Lung microvascular endothelial cell (primary cell): ENCODE results near the gene PDE9A. TPM values are rescaled to one million over a fixed set of nuclear protein-coding genes. Genes with fewer than 3 reads are reported as not detected.
"Not testable (repeated sequence)": the region's sequence is repeated elsewhere in the genome, so short reads cannot be mapped to it uniquely, and the experiment has no call there.

Experiments
- DNase-seq, 2 donors: peaks; one replicate each; pipeline versions ENCODE4 v3.0.0 to v3.0.0-alpha.2; 2010; ENCODE audit warnings: low read depth in 2 of 2
- total RNA-seq: library from RNA; depleted of rRNA; stranded (reverse); fragments of >200 nt; gene quantifications from 2 replicates; pipeline ENCODE4 v1.2.1, GENCODE V29; 2014

The PDE9A gene
- total RNA-seq, result 1.3 and 4.0 TPM in 2 replicates

DNA sequence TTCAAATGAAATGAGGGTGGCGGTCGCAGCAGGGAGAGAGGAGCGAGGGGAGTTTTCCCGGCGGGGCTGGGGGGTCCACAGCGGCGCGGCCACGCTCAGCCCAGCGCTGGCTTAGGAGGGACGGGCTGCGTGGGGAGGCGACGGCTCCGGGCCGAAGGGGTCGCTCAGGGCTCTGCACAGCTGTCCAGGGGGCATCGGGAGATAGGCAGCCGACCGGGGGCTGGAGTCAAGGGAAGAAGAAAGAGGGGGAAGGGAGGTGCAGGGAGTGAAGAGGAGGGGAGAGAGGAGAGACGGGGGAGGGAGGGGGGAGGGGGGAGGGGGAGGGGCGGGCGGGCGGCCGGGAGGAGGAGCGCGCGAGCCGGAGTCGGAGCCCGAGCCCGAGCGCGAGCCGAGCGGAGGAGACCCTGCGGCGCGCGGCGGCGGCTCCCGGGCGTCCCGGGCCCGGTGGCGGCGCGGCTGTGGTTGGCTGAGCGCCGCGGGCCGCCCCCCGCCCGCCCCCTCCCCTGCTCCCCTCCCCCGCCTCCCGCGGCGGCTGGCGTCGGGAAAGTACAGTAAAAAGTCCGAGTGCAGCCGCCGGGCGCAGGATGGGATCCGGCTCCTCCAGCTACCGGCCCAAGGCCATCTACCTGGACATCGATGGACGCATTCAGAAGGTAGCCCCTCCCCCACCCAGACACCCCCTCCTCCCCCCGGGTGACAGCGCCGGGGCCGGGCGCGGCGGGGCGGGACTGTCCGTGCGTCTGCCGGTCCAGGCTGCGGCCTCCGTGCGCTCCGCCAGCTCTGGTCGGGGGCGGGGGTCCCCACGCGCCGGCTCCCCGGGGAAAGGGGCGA is at the start of gene PDE9A:
Gene PDE9A, plus strand, starts transcription at position 391 of the 831 bp plus-strand sequence. Its CDS starts 194 bp downstream, at position 585.
- DNase-seq, result peak in 1 of 2 donors; percentile 47

DNA sequence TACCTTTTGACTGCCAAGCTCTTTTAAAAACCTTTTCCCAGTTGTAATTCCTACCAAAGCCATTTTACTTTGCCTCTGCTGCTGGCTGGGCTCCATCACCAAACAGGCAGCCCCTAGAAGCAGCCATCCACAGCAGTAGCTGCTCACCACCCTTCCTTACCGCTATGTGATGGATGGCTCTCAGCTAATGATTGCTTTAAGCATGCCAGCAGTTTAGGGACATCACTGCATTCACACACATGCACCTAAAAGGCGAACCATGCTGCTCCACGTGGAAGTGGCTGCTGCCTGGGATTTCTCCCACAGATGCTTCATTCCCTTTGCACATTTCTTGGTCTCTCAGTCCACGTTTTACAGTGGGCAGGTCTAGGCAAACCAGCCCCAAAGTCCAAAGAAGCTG is 46.3 kb upstream of the PDE9A start:
- no peak for DNase-seq

DNA sequence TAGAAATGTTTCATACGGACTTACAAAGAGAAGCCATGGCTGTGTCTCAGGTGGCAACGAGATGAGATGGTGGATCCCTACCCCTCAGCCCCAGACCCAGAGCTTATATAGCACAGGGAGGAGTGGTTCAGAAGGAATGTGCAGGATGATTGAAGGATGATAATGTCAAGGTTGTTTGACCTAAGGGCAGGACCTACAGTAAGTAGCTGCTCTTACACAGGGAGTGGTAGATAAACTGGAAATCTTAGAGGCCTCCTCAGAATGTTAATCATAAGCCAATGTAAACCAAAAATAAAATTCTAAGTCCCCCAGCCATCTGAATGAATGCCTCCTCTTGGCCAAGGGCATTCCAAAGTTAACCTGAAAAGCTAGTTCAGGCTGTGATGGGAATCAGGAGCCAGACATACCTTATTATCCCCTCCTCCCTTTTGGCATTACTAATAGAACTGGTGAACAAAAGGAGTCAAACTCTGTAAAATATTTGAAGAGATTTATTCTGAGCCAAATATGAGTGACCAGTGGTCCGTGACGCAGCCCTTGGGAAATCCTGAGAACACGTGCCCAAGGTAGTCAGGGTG is 45.8 kb upstream of the PDE9A start:
- no peak for DNase-seq

DNA sequence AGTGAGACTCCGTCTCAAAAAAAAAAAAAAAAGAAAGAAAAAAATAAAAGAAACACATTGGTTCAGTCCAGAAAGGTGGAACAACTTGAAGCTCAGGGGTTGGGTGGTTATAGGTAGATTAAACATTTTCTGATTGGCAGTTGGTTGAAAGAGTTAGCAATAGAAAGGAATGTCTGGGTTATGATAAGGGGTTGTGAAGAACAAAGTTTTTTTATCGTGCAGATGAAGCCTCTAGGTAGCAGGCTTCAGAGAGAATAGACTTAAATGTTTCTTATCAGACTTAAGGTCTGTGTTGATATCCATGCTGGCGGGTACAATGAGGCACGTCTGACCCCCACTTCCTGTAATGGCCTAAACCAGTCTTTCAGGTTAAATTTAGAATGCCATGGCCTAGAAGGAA is 45.0 kb upstream of the PDE9A start:
- no peak for DNase-seq

DNA sequence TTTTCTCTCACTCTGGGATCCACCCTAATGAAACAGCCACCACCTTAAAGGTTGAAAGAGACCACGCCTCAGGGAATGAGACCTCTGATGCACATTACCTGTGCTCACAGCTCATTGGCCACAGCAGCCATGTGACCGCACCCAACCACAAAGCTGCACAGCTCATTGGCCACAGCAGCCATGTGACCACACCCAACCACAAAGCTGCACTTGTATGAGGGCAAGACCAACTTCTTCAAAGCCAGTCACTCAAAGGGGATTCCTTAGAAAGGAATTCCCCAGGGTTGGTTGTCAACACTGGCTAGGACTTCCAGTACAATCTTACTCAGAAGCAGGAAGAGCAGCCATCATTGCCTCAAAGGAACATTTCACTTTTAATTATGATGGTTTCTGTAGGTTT is 43.6 kb upstream of the PDE9A start:
- DNase-seq, result no peak

DNA sequence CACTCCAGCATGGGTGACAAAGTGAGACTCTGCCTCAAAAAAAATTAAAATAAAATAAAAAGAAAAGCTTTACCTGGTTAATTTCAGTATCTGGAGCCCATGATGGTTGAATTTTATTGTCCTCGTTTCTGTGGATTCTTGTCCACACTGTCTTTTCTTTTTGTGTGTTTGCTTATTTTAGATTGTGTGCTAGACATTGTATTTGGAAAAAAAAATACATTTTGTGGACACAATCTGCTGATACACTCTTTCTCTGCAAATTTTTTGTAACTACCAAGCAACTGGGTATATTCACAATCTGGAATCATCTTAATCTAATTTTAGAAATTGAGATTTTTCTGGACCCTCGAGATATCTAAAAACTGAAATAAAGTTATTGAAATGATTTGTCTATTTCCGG is 41.6 kb upstream of the PDE9A start:
- no peak for DNase-seq

DNA sequence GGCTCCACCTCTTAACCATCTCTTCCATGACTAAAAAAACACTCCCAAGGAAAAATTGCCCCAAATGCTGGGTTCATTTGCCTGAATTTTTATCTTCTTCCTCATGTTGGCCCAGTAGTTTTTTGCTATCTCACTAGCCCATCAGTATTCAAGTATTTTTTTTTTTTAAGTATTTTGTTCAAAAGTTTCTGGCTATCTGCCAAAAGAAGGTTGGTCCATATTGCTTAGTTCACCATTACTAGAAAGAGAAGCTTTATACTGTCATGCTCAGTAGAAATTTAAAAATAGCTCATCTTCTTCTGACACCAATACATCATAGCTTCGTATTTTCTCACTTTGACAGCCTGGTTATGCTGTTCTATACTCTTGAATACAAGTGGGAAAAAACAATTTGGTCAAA is 41.0 kb upstream of the PDE9A start:
- no peak for DNase-seq

DNA sequence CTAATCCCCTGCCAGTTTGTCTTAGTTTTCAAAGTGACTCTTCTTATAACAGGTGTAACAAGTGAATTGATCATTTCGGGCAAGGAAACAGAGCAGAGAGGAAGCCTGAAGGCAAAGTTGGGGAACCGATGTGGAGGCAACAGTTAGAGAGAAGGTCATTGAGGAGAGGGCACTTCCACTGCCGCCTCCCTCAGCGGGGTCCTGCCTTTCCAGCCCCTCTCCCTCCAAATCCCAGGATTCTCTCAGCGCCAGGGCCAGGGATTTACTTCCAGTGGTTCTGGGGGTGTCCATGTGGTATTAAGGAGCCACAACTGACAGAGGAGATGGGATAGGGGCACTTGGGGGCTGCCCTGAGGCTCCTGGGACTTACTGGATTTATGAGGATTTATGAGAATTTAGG is 39.7 kb upstream of the PDE9A start:
- no peak for DNase-seq

DNA sequence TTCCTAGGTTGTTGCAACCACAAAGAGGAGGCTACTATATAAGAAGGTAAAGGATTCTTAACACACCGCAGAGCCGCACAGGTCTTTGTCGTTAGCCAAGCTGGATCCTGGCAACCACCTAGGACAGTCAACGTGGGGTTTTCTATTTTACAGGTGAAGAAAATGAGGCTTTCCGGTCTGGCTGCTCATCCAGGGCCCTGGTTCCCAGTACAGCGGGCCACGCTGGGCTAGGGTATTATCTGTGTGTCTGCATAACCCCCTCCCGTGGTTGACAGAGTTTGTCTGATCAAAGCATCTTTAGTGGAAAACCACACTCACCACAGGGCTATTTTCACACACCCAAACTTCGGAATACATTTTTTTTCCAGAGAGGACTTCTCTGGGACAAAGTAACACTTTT is 39.0 kb upstream of the PDE9A start:
- no peak for DNase-seq

DNA sequence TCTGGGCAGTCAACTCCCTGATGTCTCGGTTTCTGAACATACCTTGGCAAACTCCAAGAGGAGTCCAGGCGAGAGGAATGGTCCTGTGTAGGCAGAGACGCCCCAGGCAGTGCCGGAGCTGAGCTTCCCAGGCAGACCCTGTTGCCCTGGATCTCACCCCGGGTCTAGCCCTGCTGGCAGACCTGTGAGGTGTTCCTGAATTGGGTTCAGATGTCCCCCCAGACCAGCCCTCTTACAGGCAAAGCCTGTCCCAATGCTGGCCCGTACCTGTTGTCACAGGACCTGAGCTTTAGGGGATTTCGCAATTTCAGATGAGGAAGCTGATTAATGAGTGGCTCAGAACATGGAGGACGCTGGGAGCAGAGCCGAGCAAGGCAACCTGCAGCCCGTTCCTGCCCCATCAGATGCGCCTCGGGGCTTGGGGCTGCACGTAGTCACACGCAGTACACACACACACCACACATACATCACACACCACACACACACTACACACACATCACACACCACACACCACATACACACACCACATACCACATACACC is 38.5 kb upstream of the PDE9A start:
- DNase-seq, result no peak

DNA sequence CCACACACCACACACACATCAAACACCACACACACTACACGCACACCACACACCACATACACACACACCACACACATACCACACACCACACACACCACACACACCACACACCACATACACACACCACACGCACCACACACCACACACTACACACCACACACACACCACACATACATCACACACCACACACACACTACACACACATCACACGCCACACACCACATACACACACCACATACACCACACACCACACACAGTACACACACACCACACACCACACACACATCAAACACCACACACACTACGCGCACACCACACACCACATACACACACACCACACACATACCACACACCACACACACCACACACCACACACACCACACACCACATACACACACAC is 38.0 kb upstream of the PDE9A start:
- DNase-seq, result not testable (repeated sequence)

DNA sequence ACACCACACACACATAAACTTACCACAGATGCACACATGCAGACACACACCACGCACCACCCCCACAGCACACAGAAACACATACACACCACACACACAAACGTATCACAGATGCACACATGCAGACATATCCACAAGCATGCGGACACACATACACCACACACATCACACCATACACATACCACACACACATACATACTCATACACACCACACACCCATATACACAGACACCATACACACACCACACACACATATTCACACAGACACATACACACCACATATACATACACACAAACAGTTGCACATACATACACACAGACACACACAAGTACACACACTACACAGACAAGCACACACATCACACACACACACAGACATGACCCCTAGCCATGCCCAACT is 37.5 kb upstream of the PDE9A start:
- DNase-seq, result no peak

DNA sequence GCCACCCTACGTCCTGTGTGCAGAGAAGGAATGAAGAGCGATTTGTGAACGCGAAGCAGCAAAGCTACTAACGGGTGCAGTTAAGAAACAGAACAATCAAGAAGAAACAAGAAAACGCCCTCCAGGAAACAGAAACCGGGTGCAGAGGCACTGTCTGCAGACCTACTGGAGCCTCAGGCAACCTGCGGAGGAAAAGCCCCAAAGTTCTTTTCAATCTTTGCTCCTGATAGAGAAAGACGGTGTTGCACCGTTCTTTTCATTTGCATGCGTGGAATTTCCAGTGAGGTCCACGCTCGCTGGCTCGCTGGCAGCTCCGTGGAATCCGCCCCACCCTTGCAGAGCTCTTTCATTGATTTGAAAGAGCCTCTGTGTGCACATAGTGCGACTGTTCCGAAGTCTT is 37.0 kb upstream of the PDE9A start:
- DNase-seq, result no peak

DNA sequence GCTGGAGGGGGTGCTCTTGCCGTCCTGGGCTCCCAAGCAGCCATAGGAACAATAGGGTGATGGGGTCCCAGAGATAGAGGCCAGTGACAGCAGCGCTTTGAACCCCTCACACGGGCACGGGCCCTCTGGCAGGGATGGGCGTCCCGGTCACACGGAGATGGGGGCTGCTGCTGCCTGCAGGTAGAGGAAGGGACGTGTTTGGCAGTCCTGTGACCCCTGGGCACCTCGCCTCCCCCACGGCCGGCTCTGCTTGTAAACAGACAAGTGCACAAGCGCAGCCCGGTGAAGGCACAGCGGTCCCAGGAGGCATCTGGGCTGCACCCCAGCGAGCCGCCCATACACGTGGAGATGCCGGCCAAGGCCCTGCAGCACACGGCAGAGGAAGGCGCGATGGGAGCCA is 36.5 kb upstream of the PDE9A start:
- no peak for DNase-seq

DNA sequence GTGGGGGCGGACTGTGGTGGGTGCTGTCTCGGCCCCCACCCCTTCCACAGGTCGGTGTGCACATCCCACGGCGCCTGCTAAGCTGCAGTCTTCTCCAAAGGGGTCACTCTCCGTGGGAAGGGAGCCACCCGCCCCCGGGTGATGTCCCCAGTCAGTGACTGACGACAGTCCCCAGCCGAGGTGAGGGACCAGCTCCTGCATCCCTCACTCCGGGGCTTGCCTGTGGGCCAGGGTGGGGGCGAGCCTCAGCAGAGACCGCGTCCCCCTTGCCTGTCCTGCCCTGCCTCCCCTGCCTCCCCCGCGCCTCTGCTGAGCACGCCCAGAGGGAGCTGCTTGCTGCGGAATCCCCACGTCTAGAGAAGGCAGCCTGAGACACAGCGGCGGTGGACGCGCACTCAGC is 35.9 kb upstream of the PDE9A start:
- DNase-seq, result no peak

DNA sequence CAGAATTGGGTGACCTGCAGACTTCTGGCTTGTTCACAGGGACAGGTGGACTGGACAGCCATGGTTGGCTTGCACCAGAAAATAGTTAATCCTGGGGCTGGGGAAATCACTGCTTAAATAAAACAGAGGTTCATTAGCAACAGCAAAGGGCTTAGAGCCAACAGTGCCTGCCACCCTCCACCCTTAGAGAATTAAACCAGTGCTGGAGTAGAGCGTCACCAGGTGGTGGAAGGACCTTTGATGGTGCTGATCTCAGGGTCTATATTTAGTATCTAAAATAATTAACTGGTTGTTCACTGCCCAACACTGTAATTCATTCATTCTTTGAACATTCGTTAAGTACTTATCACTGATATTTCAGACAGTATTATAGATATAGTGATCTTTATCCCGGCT is 34.7 kb upstream of the PDE9A start:
- DNase-seq, result no peak

DNA sequence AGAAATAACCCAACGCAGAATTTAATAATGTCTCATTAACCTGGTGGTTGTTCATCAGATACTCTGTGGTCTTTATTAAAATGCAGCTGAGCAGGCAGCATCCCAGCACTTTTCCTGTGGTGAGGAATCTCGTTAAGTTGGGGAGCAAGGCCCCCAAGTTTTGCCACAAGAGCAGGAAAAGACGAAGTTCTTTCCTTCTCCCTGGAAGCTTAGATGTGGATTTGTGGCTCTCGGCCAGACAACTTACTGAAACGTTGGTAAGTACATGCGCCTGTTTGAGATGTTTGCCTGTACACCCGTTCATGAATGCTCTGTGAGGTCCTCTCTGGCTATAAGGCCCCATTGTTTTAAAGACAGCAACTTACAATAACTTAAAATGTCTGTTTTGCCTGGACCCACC is 34.3 kb upstream of the PDE9A start:
- DNase-seq, result no peak

DNA sequence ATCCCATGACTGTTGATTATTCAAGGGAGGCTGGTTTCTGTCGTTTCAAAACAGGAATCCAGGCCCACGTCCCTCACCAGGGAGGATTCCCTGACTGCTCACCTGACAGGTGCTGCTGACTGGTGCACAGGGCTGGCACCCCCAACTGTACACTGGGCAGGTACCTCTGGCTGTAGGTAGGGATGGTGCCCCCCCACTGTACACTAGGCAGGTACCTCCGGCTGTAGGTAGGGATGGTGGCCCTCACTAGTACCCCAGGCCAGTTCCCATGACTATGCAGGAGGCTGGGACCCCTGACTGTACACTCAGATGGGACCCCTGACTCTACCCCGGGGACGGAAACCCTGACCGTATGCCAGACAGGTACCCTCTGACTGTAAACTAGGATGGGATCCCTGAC is 33.6 kb upstream of the PDE9A start:
- DNase-seq, result no peak

DNA sequence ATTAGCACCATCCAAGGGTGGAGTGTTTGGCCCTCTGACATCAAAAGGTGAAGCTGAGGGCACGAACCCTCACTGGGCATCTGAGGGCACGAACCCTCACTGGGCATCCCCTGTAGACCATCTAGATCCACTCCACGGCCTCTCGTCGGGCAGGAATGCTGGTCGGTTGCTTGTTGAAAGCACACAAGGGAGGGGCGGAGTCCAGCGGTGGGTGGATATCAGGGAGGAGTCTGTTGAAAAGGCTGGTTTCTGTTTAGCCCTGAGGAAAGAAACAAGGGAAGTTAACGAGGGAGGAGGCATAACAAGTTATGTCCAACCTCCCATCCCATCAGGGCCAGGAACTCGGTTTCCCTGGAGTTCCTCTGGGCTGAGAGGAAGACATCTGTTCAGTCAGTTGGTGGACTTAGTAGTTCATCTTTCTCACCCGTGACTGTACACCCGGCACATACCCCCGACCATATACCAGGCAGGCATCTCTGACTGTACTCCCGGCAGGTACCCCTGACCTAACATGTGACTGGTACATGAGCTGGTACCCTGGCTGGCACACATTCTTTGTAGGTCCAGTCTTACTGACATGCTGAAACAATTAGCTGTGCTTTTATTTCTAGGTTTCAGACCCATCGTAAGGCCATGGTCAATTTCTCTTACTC is 32.1 kb upstream of the PDE9A start:
- DNase-seq, result peak in 1 of 2 donors; percentile 25

DNA sequence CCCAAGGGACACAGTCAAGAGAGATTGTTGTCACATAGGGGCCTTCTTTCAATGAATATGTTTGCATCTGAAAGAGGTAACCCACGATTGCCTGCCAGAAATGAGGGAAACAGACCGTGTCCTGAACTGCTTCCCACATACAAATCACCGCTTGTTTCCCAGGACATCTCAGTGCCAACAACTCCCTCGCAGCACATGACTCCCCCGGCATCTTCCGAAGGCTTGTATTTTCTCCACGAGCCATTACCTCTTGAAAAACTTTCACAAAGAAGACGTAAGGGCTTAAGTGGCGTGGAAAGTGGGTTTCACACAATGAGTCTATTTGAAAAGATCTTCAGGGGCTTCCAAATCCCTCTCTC is 31.6 kb upstream of the PDE9A start:
- DNase-seq, result no peak

DNA sequence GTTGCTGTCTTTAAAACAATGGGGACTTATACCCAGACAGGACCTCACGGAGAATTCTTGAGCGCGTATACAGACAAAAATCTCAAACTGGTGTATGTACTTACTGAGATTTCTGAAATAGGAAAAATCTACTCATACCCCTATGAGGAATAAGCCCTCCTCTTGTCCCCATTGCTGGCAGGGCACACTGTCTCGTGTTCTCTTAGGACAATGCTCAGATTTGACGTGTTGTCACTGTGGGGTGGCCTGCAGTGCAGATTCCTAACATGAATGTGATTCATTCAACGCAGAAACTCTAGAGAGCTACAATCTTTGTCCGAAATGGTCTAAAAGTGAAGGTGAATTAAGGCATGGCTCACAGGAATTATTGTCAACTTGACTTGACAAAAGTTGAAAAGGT is 31.1 kb upstream of the PDE9A start:
- no peak for DNase-seq

DNA sequence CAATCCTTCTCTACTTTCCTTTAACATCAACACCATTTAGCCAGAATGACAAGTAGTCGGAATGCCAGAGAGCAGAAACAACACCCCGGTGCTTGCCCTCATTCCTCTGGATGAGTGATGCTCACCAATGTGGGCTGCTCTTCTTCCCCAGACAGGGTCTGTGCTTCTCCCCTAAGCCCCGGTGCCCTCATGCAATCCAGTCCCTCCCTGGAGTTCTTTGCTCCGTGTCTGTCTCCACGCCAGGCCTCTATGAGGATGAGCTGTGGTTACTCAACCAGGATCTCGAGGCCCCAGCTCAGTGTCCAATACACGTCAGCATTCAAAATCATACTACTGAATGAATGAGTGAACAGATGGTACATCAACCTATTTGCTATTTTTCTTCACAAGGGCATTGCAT is 29.7 kb upstream of the PDE9A start:
- no peak for DNase-seq
